ENCODE data around the gene KIF5A. TPM values are rescaled to one million over a fixed set of nuclear protein-coding genes. Genes with fewer than 3 reads are reported as not detected.

KIF5A gene
- total RNA-seq, 1 donor from 2014 or later, result 2.5 TPM

- Mint-ChIP-seq H3K9me3 (ENCODE audit: low read depth) (no peaks in the 10 kb centered on the region), H3K27ac (no peak overlapping the region), H3K4me1 (ENCODE audit: low read depth) (peaks cover 9% of the 10 kb centered on the region), H3K4me3 (ENCODE audit: low read depth) (no peak overlapping the region), H3K36me3 (ENCODE audit: insufficient read depth) (peaks cover 17% of the 10 kb centered on the region), H3K27me3 (no peaks in the 10 kb centered on the region)
- no peak for DNase-seq (ENCODE audit: low spot score, unreplicated experiment)
- no peak for TF ChIP-seq CTCF (IDR thresholded peaks at IDR 0.05; ENCODE audit: unreplicated experiment)
Observed at GRCh38 chr12:57528831-57529555, 20.9 kb upstream of the KIF5A start.

GRCh38 chr12:57529831-57530230, 20.0 kb upstream of the KIF5A start:
- Mint-ChIP-seq H3K27me3 (no peaks in the 10 kb centered on the region), H3K36me3 (ENCODE audit: insufficient read depth) (peaks cover 21% of the 10 kb centered on the region), H3K4me3 (ENCODE audit: low read depth) (no peak overlapping the region), H3K27ac (no peak overlapping the region), H3K4me1 (ENCODE audit: low read depth) (peaks cover 2% of the 10 kb centered on the region), H3K9me3 (ENCODE audit: low read depth) (no peaks in the 10 kb centered on the region)
- DNase-seq (ENCODE audit: low spot score, unreplicated experiment), result no peak
- TF ChIP-seq CTCF (IDR thresholded peaks at IDR 0.05; ENCODE audit: unreplicated experiment), result no peak

GRCh38 chr12:57530396-57531142, 19.3 kb upstream of the KIF5A start:
- no peak overlapping the region for H3K4me3 Mint-ChIP-seq (ENCODE audit: low read depth)
- H3K27me3 Mint-ChIP-seq, result no peaks in the 10 kb centered on the region
- H3K9me3 Mint-ChIP-seq (ENCODE audit: low read depth), result no peaks in the 10 kb centered on the region
- DNase-seq (ENCODE audit: low spot score, unreplicated experiment), result no peak
- peaks cover 25% of the 10 kb centered on the region for H3K36me3 Mint-ChIP-seq (ENCODE audit: insufficient read depth)
- H3K27ac Mint-ChIP-seq, result no peak overlapping the region
- TF ChIP-seq CTCF (IDR thresholded peaks at IDR 0.05; ENCODE audit: unreplicated experiment), result no peak
- no peaks in the 10 kb centered on the region for H3K4me1 Mint-ChIP-seq (ENCODE audit: low read depth)

GRCh38 chr12:57531836-57532235, 18.0 kb upstream of the KIF5A start:
- Mint-ChIP-seq H3K4me3 (ENCODE audit: low read depth) (no peak overlapping the region), H3K9me3 (ENCODE audit: low read depth) (no peaks in the 10 kb centered on the region), H3K27me3 (no peaks in the 10 kb centered on the region), H3K4me1 (ENCODE audit: low read depth) (peaks cover 6% of the 10 kb centered on the region), H3K27ac (no peak overlapping the region), H3K36me3 (ENCODE audit: insufficient read depth) (peaks cover 30% of the 10 kb centered on the region)
- DNase-seq (ENCODE audit: low spot score, unreplicated experiment), result no peak
- no peak for TF ChIP-seq CTCF (IDR thresholded peaks at IDR 0.05; ENCODE audit: unreplicated experiment)

GRCh38 chr12:57533108-57533507, 16.7 kb upstream of the KIF5A start:
- TF ChIP-seq CTCF (IDR thresholded peaks at IDR 0.05; ENCODE audit: unreplicated experiment), result no peak
- no peak overlapping the region for H3K4me3 Mint-ChIP-seq (ENCODE audit: low read depth)
- no peak for DNase-seq (ENCODE audit: low spot score, unreplicated experiment)
- H3K9me3 Mint-ChIP-seq (ENCODE audit: low read depth), result no peaks in the 10 kb centered on the region
- no peaks in the 10 kb centered on the region for H3K27me3 Mint-ChIP-seq
- H3K4me1 Mint-ChIP-seq (ENCODE audit: low read depth), result peaks cover 6% of the 10 kb centered on the region
- H3K36me3 Mint-ChIP-seq (ENCODE audit: insufficient read depth), result peaks cover 29% of the 10 kb centered on the region
- no peak overlapping the region for H3K27ac Mint-ChIP-seq

Measured in progenitor cell of endocrine pancreas (in vitro differentiated cells).